PFSK-1 (cell line): Measurements from ENCODE around the gene IKZF2.

ENCODE experiments used
- POLR2AphosphoS5 ChIP-seq: IDR thresholded peaks from 2 replicates; pipeline ENCODE4 v1.6.1; 2012; ENCODE audit warnings: low read depth, mild to moderate bottlenecking, control low read depth, low read length, moderate library complexity
- SIN3A ChIP-seq: IDR thresholded peaks from 2 replicates; pipeline ENCODE4 v1.6.1; 2012; ENCODE audit warnings: mild to moderate bottlenecking, low read length, moderate library complexity, borderline replicate concordance; ENCODE audit not compliant: insufficient read depth
- TAF1 ChIP-seq: IDR thresholded peaks from 2 replicates; pipeline ENCODE4 v1.6.1; 2012; ENCODE audit warnings: low read length, control low read depth, borderline replicate concordance; ENCODE audit not compliant: insufficient read depth
- TF ChIP-seq, protein P1 (sequence below), 2 experiments: IDR thresholded peaks; 2 replicates each; pipeline versions ENCODE4 v1.6.1 to v1.8.0; 2011 to 2012; ENCODE audit warnings: low read depth in 2 of 2, low read length in 2 of 2, control low read depth in 1 of 2, inconsistent platforms in 1 of 2, mild to moderate bottlenecking in 1 of 2, moderate library complexity in 1 of 2; ENCODE audit not compliant: insufficient read depth in 1 of 2

DNA sequence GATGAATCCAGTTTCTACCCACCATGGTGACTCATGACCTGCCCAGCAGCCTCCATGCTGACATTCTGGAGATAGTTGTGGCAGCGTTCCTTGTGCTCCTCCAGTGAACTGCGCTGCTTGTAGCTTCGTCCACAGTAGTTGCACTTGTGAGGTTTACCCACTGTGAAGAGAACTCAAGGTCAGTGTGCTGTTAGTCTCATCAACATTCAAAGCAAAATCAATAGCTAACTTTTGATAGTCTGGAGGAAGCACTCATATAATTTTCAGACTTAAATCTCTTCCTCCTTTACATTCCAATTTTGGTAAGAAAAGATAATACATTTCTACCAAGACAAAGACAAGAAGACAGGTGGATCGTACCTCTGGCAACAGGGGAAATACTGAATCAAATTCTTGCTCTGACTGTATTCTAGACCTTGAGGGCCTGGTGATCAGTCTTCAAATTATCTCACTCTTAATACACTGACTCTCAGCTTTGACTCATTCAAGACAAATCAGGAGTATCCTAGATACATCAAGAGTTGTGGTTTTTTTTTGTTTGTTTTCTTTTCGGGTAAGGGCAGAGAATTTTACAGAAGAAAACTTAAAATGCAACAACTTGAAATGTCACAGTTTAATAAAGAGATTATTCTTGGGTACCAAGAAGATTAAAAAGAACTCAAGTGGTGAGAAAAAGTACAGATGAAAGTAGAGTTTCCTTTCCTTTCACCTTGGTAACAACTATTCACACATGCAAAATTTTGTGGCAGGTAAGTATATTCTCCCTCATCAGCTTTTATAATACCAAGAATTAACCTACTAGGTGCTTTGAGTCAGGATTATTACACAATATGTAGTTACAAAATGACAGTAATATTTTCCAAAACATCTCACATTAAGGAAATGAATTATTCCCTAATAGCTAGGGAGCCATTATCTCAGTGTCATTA is 129.2 kb downstream of the IKZF2 start:
- TF ChIP-seq POLR2AphosphoS5 (no peak), TAF1 (no peak), SIN3A (no peak)
- TF ChIP-seq, protein P1, sequence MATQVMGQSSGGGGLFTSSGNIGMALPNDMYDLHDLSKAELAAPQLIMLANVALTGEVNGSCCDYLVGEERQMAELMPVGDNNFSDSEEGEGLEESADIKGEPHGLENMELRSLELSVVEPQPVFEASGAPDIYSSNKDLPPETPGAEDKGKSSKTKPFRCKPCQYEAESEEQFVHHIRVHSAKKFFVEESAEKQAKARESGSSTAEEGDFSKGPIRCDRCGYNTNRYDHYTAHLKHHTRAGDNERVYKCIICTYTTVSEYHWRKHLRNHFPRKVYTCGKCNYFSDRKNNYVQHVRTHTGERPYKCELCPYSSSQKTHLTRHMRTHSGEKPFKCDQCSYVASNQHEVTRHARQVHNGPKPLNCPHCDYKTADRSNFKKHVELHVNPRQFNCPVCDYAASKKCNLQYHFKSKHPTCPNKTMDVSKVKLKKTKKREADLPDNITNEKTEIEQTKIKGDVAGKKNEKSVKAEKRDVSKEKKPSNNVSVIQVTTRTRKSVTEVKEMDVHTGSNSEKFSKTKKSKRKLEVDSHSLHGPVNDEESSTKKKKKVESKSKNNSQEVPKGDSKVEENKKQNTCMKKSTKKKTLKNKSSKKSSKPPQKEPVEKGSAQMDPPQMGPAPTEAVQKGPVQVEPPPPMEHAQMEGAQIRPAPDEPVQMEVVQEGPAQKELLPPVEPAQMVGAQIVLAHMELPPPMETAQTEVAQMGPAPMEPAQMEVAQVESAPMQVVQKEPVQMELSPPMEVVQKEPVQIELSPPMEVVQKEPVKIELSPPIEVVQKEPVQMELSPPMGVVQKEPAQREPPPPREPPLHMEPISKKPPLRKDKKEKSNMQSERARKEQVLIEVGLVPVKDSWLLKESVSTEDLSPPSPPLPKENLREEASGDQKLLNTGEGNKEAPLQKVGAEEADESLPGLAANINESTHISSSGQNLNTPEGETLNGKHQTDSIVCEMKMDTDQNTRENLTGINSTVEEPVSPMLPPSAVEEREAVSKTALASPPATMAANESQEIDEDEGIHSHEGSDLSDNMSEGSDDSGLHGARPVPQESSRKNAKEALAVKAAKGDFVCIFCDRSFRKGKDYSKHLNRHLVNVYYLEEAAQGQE (IDR thresholded peaks at IDR 0.05; ENCODE audit: insufficient read depth in 1 of 2, low read depth in 2 of 2, low read length in 2 of 2), result no peak
